GM23338 (cell line): ENCODE data around the gene TEPSIN. TPM values are rescaled to one million over a fixed set of nuclear protein-coding genes. Genes with fewer than 3 reads are reported as not detected.

Experiments
- ATAC-seq: fragments of 200-7000 bp; cut with Tn5 transposase; 3 replicates; pipeline ENCODE4 v1.9.1; 2020
- DNase-seq: peaks from one replicate; pipeline ENCODE4 v3.0.0-alpha.2; 2015; ENCODE audit warnings: low spot score
- H2AFZ ChIP-seq: fragments of 200-600 bp; sonication (generic); 2 replicates; pipeline ENCODE4 v1.8.0; 2016; ENCODE audit warnings: antibody characterized with exemption, mild to moderate bottlenecking, moderate library complexity
- H3F3A ChIP-seq: fragments of 200-600 bp; sonication (generic); replicated peaks from 2 replicates; pipeline ENCODE4 v1.8.0; 2017; ENCODE audit warnings: antibody characterized with exemption, mixed run types, low read depth
- H3K27ac ChIP-seq: fragments of 200-600 bp; sonication (generic); 2 replicates; pipeline ENCODE4 v1.6.1; 2016; ENCODE audit warnings: low read depth
- H3K27me3 ChIP-seq: fragments of 200-600 bp; sonication (generic); 2 replicates; pipeline ENCODE4 v1.8.0; 2016; ENCODE audit warnings: mild to moderate bottlenecking, mixed run types, moderate library complexity; ENCODE audit not compliant: insufficient read depth
- H3K36me3 ChIP-seq: fragments of 200-600 bp; sonication (generic); 2 replicates; pipeline ENCODE4 v1.8.0; 2016; ENCODE audit warnings: mild to moderate bottlenecking; ENCODE audit not compliant: insufficient read depth
- H3K4me1 ChIP-seq: fragments of 200-600 bp; sonication (generic); 2 replicates; pipeline ENCODE4 v1.8.0; 2016; ENCODE audit warnings: mild to moderate bottlenecking, moderate library complexity; ENCODE audit not compliant: insufficient read depth
- H3K4me2 ChIP-seq: fragments of 200-600 bp; sonication (generic); 2 replicates; pipeline ENCODE4 v1.7.1; 2017; ENCODE audit warnings: mixed run types
- H3K4me3 ChIP-seq: fragments of 200-600 bp; sonication (generic); 2 replicates; pipeline ENCODE4 v1.6.1; 2016; ENCODE audit warnings: mixed run types
- H3K79me2 ChIP-seq: fragments of 200-600 bp; sonication (generic); replicated peaks from 2 replicates; pipeline ENCODE4 v1.8.0; 2017; ENCODE audit warnings: mild to moderate bottlenecking; ENCODE audit not compliant: insufficient read depth
- H3K9me2 ChIP-seq: fragments of 200-600 bp; sonication (generic); 2 replicates; pipeline ENCODE4 v1.8.0; 2017; ENCODE audit not compliant: insufficient read depth
- H4K20me1 ChIP-seq: fragments of 200-600 bp; sonication (generic); replicated peaks from 2 replicates; pipeline ENCODE4 v1.8.0; 2017; ENCODE audit warnings: mild to moderate bottlenecking; ENCODE audit not compliant: insufficient read depth
- H3K27ac Mint-ChIP-seq: 2 replicates; pipeline ENCODE4 v1.8.0; 2020; ENCODE audit warnings: inconsistent platforms, mild to moderate bottlenecking, moderate library complexity, mixed read lengths
- H3K27me3 Mint-ChIP-seq: 3 replicates; pipeline ENCODE4 v1.8.0; 2022; ENCODE audit warnings: low read depth, mild to moderate bottlenecking, moderate library complexity, mixed read lengths, inconsistent platforms; ENCODE audit not compliant: insufficient read depth, poor library complexity
- H3K36me3 Mint-ChIP-seq: 3 replicates; pipeline ENCODE4 v1.8.0; 2021; ENCODE audit warnings: low read depth, mild to moderate bottlenecking, inconsistent platforms, moderate library complexity, mixed read lengths
- H3K4me1 Mint-ChIP-seq: 3 replicates; pipeline ENCODE4 v1.8.0; 2020; ENCODE audit warnings: mild to moderate bottlenecking, inconsistent platforms, mixed read lengths
- H3K4me3 Mint-ChIP-seq: 3 replicates; pipeline ENCODE4 v1.8.0; 2021; ENCODE audit warnings: moderate library complexity, mild to moderate bottlenecking, inconsistent platforms, mixed read lengths
- H3K9me3 Mint-ChIP-seq: 3 replicates; pipeline ENCODE4 v1.8.0; 2020; ENCODE audit warnings: moderate library complexity, mild to moderate bottlenecking, inconsistent platforms, mixed read lengths
- CREB1 ChIP-seq: fragments of 250-450 bp; sonication (Bioruptor Pico); IDR thresholded peaks from 2 replicates; pipeline ENCODE4 v1.5.0; 2020; ENCODE audit warnings: low read depth, mild to moderate bottlenecking, moderate library complexity
- REST ChIP-seq: IDR thresholded peaks from one replicate; pipeline ENCODE4 v1.6.1; 2018; ENCODE audit warnings: antibody characterized with exemption; ENCODE audit not compliant: unreplicated experiment
- ZNF462 ChIP-seq: fragments of 250-450 bp; sonication (Bioruptor Pico); IDR thresholded peaks from 2 replicates; pipeline ENCODE4 v1.5.0; 2020; ENCODE audit warnings: mild to moderate bottlenecking, moderate library complexity
- polyA plus RNA-seq: library from polyadenylated mRNA; unstranded; fragments of >200 nt; fragmentation: Nextera tagmentation; extraction: Ambion mirVana; gene quantifications from 2 replicates; pipeline ENCODE4 v1.2.1, GENCODE V29; 2016
- total RNA-seq: library from RNA; depleted of rRNA; stranded (reverse); fragments of >200 nt; shearing (Covaris generic); gene quantifications from 2 replicates; pipeline ENCODE4 v1.2.3, GENCODE V29; 2014

Gene TEPSIN
- total and polyA plus RNA-seq, 2 experiments from 2014 or later: 4.4 to 25.3 TPM

DNA sequence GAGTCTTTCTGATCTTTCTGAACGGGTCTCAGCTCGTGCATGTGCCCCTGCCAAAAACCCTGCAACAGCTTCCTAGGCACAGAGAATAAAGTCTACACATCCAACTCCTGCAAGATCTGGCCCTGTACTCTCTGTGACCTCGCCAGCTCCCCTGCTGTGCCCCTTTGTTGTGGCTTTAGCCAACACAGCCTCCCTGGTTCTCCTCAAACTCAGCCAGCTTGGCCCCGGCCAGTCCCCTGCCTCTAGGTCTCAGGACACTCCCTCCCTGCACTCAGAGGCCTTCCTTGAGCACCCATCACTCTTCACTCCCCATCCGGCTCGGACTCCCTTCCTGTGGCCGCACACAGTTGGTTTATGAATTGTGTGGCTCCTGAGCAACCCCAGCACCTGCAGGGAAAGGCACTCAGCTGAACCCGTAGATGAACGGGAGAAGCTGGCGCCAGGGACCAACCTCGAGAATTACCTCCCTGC, 17.4 kb downstream of the TEPSIN start:
- Histone ChIP-seq H3K27ac (no peak overlapping the region), H3K4me1 (peaks cover 14% of the 10 kb centered on the region), H4K20me1 (peaks cover 2% of the 10 kb centered on the region; the same call in 1 of the 2 replicates), H3K36me3 (no peaks in the 10 kb centered on the region), H3K27me3 (0 out of 2 replicates have a peak, but pooled peaks cover 3% of the 10 kb centered on the region), H3K9me2 (no peaks in the 10 kb centered on the region), H2AFZ (no peak overlapping the region), H3K79me2 (peaks cover 29% of the 10 kb centered on the region), H3K4me3 (peak overlapping the region; percentile 93), H3K4me2 (peak overlapping the region; percentile 89), H3F3A (no peaks in the 10 kb centered on the region)
- Mint-ChIP-seq H3K4me3 (peak overlapping the region; percentile 76), H3K4me1 (peaks cover 15% of the 10 kb centered on the region), H3K27me3 (peaks cover 4% of the 10 kb centered on the region), H3K27ac (no peak overlapping the region; the same call in 1 of the 2 replicates), H3K9me3 (no peaks in the 10 kb centered on the region; the same call in 2 of the 3 replicates), H3K36me3 (no peaks in the 10 kb centered on the region; the same call in 1 of the 3 replicates)
- ATAC-seq (peak; percentile 7), DNase-seq (peak; percentile 60)
- no peak for TF ChIP-seq CREB1 (CRISPR knock-in tag)
- TF ChIP-seq ZNF462: no peak
- TF ChIP-seq REST: no peak
